GM18498 (cell line): Measurements from ENCODE around the gene TMEM132C.

ENCODE experiments used
- ATAC-seq: cut with Tn5 transposase; IDR thresholded peaks from one replicate; pipeline ENCODE4 v1.9.1; 2021; ENCODE audit warnings: mild to moderate bottlenecking, moderate library complexity; ENCODE audit not compliant: unreplicated experiment

TMEM132C gene

DNA sequence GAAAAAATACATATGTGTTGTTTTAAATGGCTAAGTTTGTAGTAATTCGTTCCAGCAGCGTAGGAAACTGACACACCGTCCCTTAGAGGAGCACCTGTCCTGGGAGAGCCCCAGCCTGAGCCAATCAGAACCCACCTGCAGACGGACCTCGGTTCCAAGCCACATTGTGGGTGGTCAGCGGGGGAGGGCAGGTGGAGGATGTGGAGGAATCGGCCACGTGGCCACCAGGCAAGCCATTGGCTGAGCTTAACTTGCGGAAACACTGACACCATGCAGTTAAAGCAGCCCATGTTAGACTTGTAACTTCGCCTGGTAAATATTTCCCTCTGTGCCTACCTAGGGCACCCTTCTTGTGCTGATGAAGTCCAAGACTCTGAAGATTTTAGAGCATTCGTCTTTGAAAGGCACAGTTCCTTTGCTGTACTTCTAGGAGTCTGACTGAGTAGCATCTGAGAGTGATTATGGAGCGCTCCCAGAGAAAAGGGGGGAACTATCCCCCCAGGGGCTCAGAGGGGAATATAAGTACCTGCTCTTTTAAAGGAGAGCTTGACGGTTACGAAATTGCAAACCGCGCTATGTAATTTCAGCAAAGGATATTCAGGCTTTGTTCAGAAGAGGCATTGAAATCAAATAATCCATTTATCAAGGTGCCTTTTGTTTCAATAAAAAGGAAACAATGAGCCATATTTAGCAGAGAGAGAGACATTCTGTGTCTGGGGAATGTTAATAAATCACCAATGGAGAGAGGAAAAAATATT, 135.7 kb downstream of the TMEM132C start:
- no peak for ATAC-seq

DNA sequence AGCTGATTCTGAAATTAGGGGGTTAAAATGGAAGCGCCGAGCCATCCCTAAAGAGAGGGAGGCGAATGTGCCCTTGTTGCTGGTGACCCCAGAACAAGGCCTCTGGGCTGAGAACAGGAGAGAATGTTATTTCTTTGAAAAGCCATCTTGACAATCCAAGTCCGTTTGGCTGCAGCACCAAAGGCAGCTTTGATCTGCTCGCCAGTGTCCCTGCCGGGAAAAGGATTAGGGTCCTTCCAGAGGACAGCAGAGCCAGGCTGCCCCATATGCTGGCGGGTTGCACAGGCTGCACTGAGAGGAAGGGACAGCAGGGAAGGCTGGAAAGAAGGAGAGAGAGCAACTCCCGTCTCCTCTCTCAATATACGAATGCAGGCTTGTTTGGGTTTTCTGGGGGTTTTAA, 141.7 kb downstream of the TMEM132C start:
- ATAC-seq, result no peak

DNA sequence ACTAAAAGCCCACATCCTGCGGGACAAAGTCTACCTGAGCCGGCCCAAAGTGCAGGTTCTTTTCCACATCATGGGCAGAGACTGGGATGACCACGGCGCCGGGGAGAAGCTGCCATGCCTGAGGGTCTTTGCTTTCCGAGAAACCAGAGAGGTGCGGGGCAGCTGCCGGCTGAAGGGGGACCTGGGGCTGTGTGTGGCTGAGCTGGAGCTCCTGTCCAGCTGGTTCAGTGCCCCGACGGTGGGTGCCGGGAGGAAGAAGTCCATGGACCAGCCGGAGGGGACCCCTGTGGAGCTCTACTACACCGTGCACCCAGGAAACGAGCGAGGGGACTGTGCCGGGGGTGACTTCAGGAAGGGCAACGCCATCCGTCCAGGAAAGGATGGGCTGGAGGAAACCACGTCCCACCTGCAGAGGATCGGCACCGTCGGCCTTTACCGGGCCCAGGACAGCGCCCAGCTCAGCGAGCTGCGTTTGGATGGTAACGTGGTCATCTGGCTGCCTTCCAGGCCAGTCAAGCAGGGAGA, 148.1 kb downstream of the TMEM132C start:
- no peak for ATAC-seq

DNA sequence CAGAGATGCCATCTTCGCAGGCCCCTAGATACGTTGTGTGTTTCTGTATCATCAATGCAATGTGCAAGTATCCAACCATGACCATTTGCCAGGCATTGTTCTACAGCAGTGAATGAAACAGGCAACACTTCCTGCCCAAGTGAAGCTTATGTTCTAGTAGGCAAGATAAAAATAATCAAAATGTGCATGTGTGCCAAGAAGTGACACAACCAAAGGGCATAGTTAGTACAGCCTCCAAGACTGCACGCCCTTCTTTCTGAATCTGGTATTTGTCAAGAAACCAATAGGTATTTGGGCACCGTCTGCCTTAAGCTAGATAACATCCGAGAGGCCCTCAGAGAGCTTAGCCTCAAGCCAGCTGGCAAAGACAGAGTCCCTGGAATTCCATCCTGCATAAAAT, 152.0 kb downstream of the TMEM132C start:
- ATAC-seq, result no peak

DNA sequence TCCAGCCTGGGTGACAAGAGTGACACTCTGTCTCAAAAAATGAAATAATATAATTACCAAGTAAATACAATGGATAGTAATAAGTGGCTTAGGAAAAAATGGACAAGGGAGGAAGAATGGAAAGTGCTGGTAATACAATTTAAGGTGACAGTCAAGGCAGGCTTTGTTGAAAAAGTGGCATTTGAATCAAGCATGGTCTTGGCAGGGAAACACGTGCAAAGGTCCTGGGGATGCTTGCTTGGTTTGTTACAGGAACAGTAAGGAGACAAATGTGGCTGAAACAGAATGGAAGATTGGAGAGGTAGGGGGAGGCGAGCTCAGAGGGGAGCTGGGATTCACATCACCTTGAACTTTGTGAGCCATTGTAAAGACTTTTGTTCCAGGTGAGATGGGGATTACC, 153.2 kb downstream of the TMEM132C start:
- no peak for ATAC-seq

DNA sequence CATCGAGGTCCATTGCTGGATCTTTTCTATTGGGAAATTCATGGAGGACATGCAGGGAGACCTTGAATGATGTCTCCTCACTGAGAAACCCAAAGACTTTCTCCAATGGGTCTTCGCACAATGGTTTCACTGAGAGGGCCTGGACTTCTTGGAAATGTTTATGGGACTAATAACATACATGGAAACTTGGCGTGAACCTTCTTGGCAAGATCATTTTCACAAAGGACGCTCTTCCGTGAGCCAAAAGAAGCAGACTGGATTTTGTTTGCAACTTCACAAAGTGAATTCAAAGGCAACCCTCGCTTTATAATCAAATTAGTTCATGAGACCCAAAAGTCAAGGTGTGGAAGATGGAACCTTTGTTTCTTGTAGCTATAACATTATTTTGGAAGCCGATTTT, 154.4 kb downstream of the TMEM132C start:
- ATAC-seq, result no peak

DNA sequence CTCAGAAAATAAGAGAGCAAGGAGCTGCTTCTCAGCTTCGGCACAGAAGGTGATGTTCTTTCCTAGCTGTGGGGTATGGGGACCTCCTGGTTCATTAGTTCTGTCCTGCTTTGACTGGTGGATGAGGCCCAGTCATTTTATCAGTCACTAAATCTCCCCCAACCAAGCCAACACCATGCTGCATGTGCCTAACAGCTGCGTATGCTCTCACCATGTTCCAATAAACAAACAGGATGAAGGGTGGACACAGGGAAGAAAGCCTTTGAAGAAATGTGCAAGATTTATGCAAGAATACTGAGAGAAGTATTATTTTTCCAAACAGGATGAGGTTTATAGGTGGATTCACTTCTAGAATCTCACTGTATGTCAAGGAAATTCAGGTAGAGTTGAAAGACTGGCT, 156.2 kb downstream of the TMEM132C start:
- ATAC-seq, result no peak

DNA sequence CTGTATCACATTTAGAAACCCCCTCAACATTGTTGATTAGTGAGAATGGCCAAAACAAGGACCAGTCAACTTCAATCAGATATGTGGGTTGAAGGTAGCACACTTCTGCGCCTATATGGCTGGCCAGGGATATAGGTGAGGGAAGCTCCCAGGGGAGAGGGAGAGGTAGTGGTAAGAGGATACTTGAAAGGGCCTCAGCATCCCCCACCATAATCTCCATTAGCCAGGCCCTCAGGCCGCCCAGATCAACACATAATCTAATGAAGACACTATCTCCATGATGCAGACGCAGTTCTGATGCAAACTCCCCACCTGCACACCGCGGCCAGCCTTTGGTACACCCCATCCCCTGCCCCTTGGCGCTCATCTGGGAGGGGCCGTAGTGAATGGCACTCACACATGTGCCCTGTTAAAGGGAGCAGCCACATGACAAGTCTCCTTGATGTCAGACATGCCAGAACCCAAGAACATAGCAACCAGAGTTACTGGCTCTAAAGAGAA, 158.0 kb downstream of the TMEM132C start:
- no peak for ATAC-seq

DNA sequence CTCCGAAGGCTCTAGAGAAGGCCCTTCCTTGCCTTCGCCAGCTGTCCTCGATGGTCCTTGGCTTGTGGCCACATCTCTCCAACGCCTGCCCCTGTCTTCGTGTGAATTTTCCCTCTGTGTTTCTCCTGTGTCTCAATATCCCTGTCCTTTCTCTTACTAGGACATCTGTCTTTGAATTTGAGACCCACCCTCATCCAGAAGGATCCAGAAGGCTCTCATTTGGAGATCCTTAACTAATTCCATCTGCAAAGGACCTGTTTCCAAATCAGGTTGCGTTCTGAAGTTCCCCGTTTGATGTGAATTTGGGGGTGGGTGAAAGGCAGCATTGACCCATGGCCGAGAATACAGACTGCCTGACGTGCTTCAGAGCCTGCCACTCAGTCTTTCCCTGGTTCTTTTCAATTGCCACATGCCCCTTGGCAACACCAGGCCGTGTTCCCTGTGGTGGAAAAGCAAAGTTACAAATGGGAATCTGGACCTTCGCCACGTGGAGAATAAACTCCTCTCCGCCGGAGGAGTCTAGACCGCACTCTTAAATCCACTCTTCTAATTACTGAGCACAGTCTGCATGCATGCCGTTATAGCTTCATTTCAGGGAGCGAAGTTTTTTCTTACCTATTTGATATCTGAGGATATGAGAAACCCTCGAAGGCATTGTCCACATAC, 158.8 kb downstream of the TMEM132C start:
- no peak for ATAC-seq

DNA sequence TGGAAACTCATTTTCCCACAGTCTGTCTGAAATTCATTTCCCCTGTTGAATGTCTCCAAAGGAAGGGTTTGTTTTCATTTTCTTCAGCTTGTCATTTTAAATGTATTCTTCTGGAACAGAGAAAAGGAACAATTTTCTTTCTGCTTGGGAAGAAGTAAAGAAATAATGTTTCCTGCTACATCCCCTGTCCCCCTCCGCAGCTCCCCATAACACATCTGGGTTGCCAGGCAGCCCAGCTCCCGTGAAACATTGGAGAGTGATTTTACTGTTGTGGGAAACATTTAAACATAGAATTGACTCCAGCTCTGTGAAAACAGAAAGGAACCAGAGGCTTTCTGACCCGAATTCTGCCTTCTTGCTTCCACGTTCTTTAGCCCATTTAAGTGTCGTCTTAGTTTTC, 159.5 kb downstream of the TMEM132C start:
- no peak for ATAC-seq

DNA sequence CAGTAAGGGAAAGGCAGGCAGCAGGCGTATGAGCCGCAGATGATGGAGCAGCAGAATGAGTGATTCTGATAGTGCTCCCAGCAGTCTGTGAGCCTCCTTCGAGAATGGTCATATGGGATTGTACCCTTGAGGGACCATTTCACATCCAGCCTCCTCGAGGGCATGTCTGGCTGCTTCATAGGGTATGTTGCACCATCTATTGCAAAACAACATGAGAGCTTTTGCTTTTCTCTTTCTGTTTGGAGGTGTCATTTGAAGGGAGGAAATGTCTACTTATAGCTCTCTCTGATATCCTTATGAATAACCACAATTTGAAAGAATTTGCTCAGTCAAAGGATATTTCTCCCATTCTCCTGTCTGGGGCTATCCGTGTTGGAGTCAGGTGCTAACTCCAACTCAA, 172.8 kb downstream of the TMEM132C start:
- no peak for ATAC-seq

DNA sequence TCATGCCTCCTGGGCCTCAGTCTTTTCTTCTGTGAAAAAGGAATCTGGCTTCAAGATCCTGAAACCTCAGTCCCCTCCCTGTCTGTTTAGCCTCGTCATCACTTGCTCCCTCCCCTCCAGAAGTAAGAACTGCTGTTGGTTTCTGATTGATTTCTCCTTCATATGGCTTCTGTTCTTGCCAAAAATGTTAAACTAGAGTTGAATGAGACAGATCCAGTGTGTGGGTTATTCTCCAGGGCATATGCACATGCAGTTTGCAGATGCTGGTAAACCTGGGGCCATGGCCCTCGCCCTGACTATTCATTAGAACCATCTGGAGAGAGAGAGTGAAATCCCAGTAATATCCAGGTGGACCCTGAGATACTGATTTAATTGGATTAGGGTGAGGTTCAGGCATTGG, 175.1 kb downstream of the TMEM132C start:
- no peak for ATAC-seq

DNA sequence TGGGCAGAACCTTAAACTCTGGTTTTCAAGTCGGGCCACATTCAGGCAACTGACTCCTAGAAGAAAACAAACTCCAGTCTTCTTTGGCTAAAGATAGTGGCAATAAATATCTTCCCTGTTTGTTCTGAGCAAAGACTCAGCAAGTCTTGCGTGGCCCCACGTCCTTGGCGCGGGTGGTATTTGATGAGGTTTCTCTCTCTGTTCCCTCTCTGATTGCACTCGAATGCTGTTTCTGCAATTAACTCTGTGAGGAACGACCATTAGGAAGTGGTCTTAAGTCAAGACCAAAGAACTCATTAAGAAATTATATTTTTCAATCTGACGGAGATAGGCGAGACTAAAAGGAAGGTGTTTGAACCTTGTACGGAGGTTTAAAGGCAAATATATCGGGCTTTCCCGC, 177.6 kb downstream of the TMEM132C start:
- ATAC-seq, result no peak

DNA sequence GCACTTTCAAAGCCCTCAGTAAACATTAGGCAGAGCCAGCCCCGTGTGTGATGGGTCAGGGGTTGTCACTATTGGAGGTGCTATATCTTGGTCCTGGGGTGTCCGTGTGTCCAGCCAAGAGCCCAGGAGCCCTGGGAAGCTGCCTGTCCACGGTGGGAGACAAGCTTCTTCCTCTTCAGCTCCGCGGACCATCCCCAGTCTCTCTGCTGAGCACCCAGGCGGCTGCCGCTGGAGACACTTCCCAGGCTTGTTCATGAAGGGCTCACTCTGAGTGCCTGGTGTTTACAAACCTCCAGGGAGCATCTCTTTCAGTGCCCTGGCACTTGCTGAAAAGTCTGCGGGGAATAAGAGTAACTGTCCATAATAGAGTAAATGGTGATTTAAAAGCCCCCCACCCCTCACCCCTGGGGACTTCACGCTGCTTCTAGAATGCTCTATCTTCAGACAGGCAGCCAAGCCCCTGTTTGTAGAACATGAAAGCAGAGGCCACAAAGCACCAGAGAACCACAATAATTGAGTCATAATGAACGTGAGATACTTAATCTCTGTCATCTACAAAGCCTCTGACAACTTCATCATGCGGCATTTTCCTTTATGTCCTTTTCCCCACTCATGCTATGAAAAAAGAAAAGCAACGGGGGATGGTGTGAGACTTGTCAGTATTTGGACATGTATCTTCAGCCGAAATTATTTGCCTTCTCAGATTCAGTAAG, 178.6 kb downstream of the TMEM132C start:
- no peak for ATAC-seq

DNA sequence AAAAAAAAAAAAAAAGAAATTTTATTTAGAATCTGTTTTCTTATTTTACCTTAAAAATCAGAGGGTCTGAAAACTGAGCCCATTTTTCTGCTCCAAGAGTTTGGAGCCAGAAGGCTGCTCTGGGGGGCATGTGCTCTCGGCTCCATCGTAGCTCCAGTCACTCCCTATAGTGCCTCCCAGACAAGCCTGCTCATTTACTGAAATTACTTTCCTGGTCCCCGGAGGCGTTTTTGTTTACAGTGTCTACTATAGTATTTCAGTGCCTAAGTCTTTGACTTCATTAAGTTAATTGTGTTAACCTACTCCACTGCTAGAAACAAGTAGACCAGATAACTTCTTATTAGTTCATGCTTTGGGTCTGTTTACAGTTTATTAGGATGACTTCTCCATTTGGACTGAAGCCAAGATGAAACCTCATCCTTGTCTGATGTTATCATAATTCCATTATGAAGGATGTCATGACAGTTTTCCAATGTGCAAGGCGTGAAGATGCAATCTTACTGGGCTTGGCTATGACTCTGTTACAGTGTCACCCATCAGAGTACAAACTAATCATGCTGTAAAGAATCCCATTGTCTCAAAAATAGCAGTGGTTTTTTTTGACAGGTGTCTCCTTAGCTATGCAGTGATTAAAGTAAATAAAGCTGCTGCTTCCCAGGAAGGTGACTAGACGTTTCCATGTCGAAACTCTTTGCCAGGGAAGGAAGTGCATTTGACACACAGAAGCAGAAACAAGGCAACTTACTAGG, 182.3 kb downstream of the TMEM132C start:
- ATAC-seq, result no peak

DNA sequence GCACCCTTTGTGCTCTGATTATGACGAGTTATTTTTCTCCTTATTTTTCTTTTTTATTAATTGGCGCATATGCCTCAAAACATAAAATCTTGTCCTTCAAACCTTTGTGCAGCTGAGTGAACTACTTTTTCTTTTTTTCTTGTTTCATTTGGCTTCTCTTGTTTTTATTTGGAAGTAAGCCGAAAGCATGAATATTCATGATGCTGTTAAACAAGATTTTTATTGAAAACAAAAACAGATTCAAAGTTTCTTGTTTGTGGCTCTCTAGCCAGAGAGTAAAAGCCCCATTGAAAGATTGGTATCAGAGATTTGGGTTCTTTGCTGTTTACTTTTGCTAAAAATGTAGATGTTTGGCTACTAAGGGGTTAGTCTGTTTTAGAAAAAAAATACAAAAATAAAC, 183.8 kb downstream of the TMEM132C start:
- ATAC-seq, result no peak

DNA sequence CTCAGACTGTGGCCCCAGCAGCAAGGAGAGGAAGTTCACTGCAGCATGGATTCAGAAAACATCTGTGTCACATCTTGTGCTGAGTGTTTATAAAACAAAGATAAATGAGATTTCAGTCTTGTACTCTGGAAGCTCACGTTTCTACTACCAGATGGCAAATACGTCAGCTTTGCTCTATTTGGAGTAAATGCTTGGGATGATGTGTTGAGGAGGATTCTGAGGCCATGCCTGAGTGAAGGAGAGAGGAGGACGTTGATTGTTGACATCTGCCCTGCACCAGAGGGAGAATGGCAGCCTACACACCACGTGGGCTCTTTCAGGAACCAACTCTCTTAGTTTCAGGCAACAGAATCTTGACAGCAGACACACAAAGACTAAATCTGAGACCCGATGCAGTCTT, 188.9 kb downstream of the TMEM132C start:
- no peak for ATAC-seq

DNA sequence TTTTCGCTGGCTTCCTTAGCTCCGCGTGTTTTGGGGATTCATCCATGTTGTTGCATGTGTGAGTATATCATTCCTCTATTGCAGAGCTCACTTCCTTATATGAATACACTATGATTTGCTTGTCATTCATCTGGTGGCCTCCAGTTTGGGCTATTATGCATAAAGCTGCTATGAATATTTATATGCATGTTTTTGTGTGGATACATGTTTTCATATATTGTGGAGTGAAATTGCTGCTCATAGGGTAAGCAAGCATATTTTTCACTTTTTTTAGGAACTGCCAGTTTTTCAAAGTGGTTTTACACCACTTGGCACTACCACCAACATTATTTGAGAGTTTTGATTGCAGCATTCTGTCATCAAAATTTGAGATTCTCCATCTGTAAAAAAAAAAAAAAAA, 190.0 kb downstream of the TMEM132C start:
- no peak for ATAC-seq

DNA sequence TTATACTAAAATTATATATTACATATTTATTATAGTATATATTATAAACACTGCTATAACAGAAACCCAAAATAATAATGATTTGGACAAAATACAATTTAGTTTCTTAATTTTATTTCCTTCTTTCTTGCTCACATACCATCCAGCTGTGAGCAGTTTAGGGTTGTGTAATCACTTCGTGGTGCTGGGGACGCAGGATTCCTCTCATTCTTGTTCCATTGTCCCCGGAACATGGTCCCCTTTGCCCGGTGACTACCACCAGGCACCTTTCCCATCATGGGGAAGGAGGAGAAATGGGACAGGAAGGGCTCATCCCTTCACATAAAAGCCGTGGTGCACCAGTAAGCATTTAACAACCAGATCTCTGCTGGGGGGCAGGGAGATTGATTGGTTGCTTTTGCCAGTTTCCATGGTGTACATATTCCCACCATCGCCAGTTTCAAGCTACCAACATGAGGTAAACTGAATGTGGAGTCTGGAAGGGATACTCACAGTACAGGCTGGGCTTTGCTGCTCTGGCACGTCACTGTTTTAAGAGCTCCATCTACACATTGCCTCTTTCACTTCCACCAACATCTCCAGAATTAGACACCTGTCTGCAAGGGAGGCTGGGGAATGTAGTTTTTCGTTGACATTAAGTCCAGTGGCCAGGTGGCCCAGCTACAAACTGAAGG, 191.5 kb downstream of the TMEM132C start:
- no peak for ATAC-seq

DNA sequence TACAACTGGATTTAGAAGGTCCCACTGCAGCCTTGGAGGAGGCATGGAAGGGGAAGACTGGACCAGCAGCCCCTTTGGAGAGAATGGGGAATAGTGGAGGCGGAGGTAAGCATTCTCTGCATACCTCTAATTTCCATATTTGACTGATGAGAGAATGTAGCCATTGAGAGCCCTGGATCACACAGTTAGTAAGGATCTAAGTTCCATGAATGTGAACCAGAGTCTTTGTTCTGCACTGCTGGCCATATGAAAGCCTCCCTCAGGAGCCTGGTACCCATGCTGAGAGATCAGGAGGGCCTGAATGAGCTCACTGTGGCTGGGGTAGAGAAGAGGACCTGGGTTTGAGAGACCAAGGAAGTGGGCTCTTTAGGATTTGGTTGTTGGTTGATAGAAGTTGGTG, 192.1 kb downstream of the TMEM132C start:
- ATAC-seq, result no peak
